ENCODE measurements around the gene WEE2. TPM values are rescaled to one million over a fixed set of nuclear protein-coding genes. Genes with fewer than 3 reads are reported as not detected.
A peak's percentile ranks its signal among the peaks of the same experiment; 100 is the strongest.

Gene WEE2
- polyA plus RNA-seq, 1 donor from 2014 or later: 0.63 TPM

GRCh38 chr7:141752634-141753033, 44.5 kb downstream of the WEE2 start:
- Histone ChIP-seq H3K9me3 (ENCODE audit: low read length) (no peaks in the 10 kb centered on the region), H3K4me3 (ENCODE audit: low read length) (no peak overlapping the region), H3F3A (ENCODE audit: insufficient read depth, low read length, poor library complexity, severe bottlenecking) (no peaks in the 10 kb centered on the region), H3K9ac (ENCODE audit: low read length) (no peak overlapping the region), H3K36me3 (ENCODE audit: insufficient read depth, low read length) (peaks cover 18% of the 10 kb centered on the region), H4K20me1 (ENCODE audit: insufficient read depth) (no peaks in the 10 kb centered on the region), H3K27ac (ENCODE audit: low read length) (no peak overlapping the region), H3K79me2 (replicated peaks; ENCODE audit: insufficient read depth, low read length) (no peaks in the 10 kb centered on the region), H3K27me3 (ENCODE audit: insufficient read depth, low read depth, low read length) (no peaks in the 10 kb centered on the region), H3K4me2 (ENCODE audit: low read length) (no peak overlapping the region), H3K9me2 (ENCODE audit: insufficient read depth, low read length) (no peaks in the 10 kb centered on the region), H2AFZ (ENCODE audit: low read depth, low read length) (no peak overlapping the region)
- no peak for TF ChIP-seq POLR2AphosphoS5 (IDR thresholded peaks at IDR 0.05)
- no peak for TF ChIP-seq TAF1 (IDR thresholded peaks at IDR 0.05; ENCODE audit: low read depth)
- no peak for TF ChIP-seq EP300 (conservative IDR thresholded peaks at IDR 0.05; ENCODE audit: poor library complexity, severe bottlenecking)
- TF ChIP-seq MXI1 (conservative IDR thresholded peaks at IDR 0.05; ENCODE audit: poor library complexity, severe bottlenecking): no peak
- no peak for TF ChIP-seq SMC3 (conservative IDR thresholded peaks at IDR 0.05; ENCODE audit: poor library complexity)
- TF ChIP-seq REST (IDR thresholded peaks at IDR 0.05; ENCODE audit: borderline replicate concordance): no peak
- no peak for TF ChIP-seq EZH2 (IDR thresholded peaks at IDR 0.05; ENCODE audit: borderline replicate concordance, insufficient read depth, low read length, poor library complexity, severe bottlenecking)
- no peak for TF ChIP-seq CTCF (IDR thresholded peaks at IDR 0.05; ENCODE audit: poor library complexity, severe bottlenecking)
- no peak for TF ChIP-seq RAD21 (conservative IDR thresholded peaks at IDR 0.05)

- Histone ChIP-seq H3K4me2 (ENCODE audit: low read length) (no peak overlapping the region), H3K79me2 (replicated peaks; ENCODE audit: insufficient read depth, low read length) (no peaks in the 10 kb centered on the region), H3K4me3 (ENCODE audit: low read length) (no peak overlapping the region), H3K9me3 (ENCODE audit: low read length) (no peaks in the 10 kb centered on the region), H3K27ac (ENCODE audit: low read length) (no peak overlapping the region), H3K9me2 (ENCODE audit: insufficient read depth, low read length) (no peaks in the 10 kb centered on the region), H3K27me3 (ENCODE audit: insufficient read depth, low read depth, low read length) (no peaks in the 10 kb centered on the region), H4K20me1 (ENCODE audit: insufficient read depth) (no peaks in the 10 kb centered on the region), H3K36me3 (ENCODE audit: insufficient read depth, low read length) (peaks cover 8% of the 10 kb centered on the region), H3F3A (ENCODE audit: insufficient read depth, low read length, poor library complexity, severe bottlenecking) (no peaks in the 10 kb centered on the region), H3K9ac (ENCODE audit: low read length) (no peak overlapping the region), H2AFZ (ENCODE audit: low read depth, low read length) (no peak overlapping the region)
- TF ChIP-seq EZH2 (IDR thresholded peaks at IDR 0.05; ENCODE audit: borderline replicate concordance, insufficient read depth, low read length, poor library complexity, severe bottlenecking) (no peak), CTCF (IDR thresholded peaks at IDR 0.05; ENCODE audit: poor library complexity, severe bottlenecking) (peak; percentile 39), RAD21 (conservative IDR thresholded peaks at IDR 0.05) (no peak), SMC3 (conservative IDR thresholded peaks at IDR 0.05; ENCODE audit: poor library complexity) (no peak), TAF1 (IDR thresholded peaks at IDR 0.05; ENCODE audit: low read depth) (no peak)
Observed at GRCh38 chr7:141754939-141755338, 46.8 kb downstream of the WEE2 start.
